HEK293 (cell line): Measurements from ENCODE around the gene ACMSD.

ENCODE experiments used
- CTCF ChIA-PET: fragments of 350-600 bp; formaldehyde crosslinking; extraction: SDS; loops from one replicate; lab custom pipeline; 2021; ENCODE audit warnings: antibody characterized with exemption; lab: Yijun Ruan, JAX
- POLR2A ChIA-PET: fragments of 300-600 bp; formaldehyde crosslinking; extraction: SDS; loops from one replicate; lab custom pipeline; 2020; ENCODE audit warnings: antibody characterized with exemption, inconsistent platforms; lab: Yijun Ruan, JAX
- H3K27ac ChIP-seq: fragments of 200-500 bp; sonication (Bioruptor generic); 2 replicates; pipeline ENCODE4 v1.5.1; 2014; ENCODE audit warnings: low read depth, low read length, control low read depth, inconsistent platforms; ENCODE audit errors: extremely low read depth
- H3K36me3 ChIP-seq, 2 experiments: fragments of 200-500 bp in 1 of 2; sonication (Bioruptor generic) in 1 of 2; 1 replicate in 1 of 2; 2 replicates in 1 of 2; pipeline ENCODE4 v1.5.1; 2014 to 2017; ENCODE audit warnings: inconsistent platforms in 2 of 2, low read length in 2 of 2; ENCODE audit not compliant: control insufficient read depth in 2 of 2, insufficient read depth in 1 of 2
- H3K4me1 ChIP-seq: fragments of 200-500 bp; sonication (Bioruptor generic); 2 replicates; pipeline ENCODE4 v1.5.1; 2014; ENCODE audit warnings: mild to moderate bottlenecking, low read length, inconsistent platforms; ENCODE audit not compliant: control insufficient read depth, insufficient read depth
- H3K4me3 ChIP-seq: 2 replicates; pipeline ENCODE4 v1.5.1; 2011; ENCODE audit warnings: low read depth, mild to moderate bottlenecking, control low read depth, low read length, moderate library complexity
- H3K9me3 ChIP-seq: fragments of 200-500 bp; sonication (Bioruptor generic); 2 replicates; pipeline ENCODE4 v1.5.1; 2014; ENCODE audit warnings: low read depth, low read length, inconsistent platforms; ENCODE audit not compliant: control insufficient read depth, insufficient read depth
- SCRT1 ChIP-seq: fragments of 450-650 bp; formaldehyde crosslinking; IDR thresholded peaks from 2 replicates; pipeline ENCODE4 v1.5.1; 2016; ENCODE audit warnings: missing biosample characterization, missing genetic modification characterization, borderline replicate concordance
- SP2 ChIP-seq: fragments of 450-650 bp; formaldehyde crosslinking; IDR thresholded peaks from 2 replicates; pipeline ENCODE4 v1.5.1; 2016; ENCODE audit warnings: missing biosample characterization, missing genetic modification characterization
- TCF7L2 ChIP-seq: IDR thresholded peaks from 2 replicates; pipeline ENCODE4 v1.6.1; 2011; ENCODE audit warnings: low read depth, mild to moderate bottlenecking, inconsistent platforms, low read length, moderate library complexity, borderline replicate concordance
- ZFP3 ChIP-seq: fragments of 450-650 bp; formaldehyde crosslinking; IDR thresholded peaks from 2 replicates; pipeline ENCODE4 v1.5.1; 2016; ENCODE audit warnings: low read depth, missing biosample characterization, missing genetic modification characterization
- ZNF133 ChIP-seq: fragments of 450-650 bp; formaldehyde crosslinking; IDR thresholded peaks from 2 replicates; pipeline ENCODE4 v1.5.1; 2016; ENCODE audit warnings: missing biosample characterization, missing genetic modification characterization
- ZNF16 ChIP-seq: fragments of 450-650 bp; formaldehyde crosslinking; IDR thresholded peaks from 2 replicates; pipeline ENCODE4 v1.5.1; 2016; ENCODE audit warnings: low read depth, missing biosample characterization, missing genetic modification characterization
- ZNF341 ChIP-seq: fragments of 450-650 bp; formaldehyde crosslinking; IDR thresholded peaks from 2 replicates; pipeline ENCODE4; 2016; ENCODE audit warnings: low read depth, missing biosample characterization, missing genetic modification characterization
- ZNF354C ChIP-seq: fragments of 450-650 bp; formaldehyde crosslinking; IDR thresholded peaks from 2 replicates; pipeline ENCODE4 v1.5.1; 2016; ENCODE audit warnings: missing biosample characterization, missing genetic modification characterization, low read depth, borderline replicate concordance
- ZNF426 ChIP-seq: fragments of 450-650 bp; formaldehyde crosslinking; IDR thresholded peaks from 2 replicates; pipeline ENCODE4 v1.5.1; 2017; ENCODE audit warnings: missing biosample characterization, missing genetic modification characterization, mild to moderate bottlenecking, inconsistent platforms, moderate library complexity
- ZNF544 ChIP-seq: fragments of 450-650 bp; formaldehyde crosslinking; IDR thresholded peaks from 2 replicates; pipeline ENCODE4 v1.5.0; 2017; ENCODE audit warnings: missing biosample characterization, missing genetic modification characterization
- ZNF600 ChIP-seq: fragments of 450-650 bp; formaldehyde crosslinking; IDR thresholded peaks from 2 replicates; pipeline ENCODE4 v1.5.1; 2016; ENCODE audit warnings: missing biosample characterization, missing genetic modification characterization
- ZNF624 ChIP-seq: fragments of 450-650 bp; formaldehyde crosslinking; IDR thresholded peaks from 2 replicates; pipeline ENCODE4 v1.5.1; 2017; ENCODE audit warnings: missing biosample characterization, missing genetic modification characterization
- ZNF626 ChIP-seq: fragments of 450-650 bp; sonication (Bioruptor Pico); formaldehyde crosslinking; IDR thresholded peaks from 2 replicates; pipeline ENCODE4 v1.5.1; 2018; ENCODE audit warnings: missing biosample characterization, missing genetic modification characterization, inconsistent platforms
- ZNF677 ChIP-seq: fragments of 450-650 bp; IDR thresholded peaks from 2 replicates; pipeline ENCODE4 v1.5.0; 2018; ENCODE audit warnings: missing biosample characterization, mild to moderate bottlenecking, missing genetic modification characterization, moderate library complexity
- ZNF776 ChIP-seq: fragments of 450-650 bp; formaldehyde crosslinking; IDR thresholded peaks from 2 replicates; pipeline ENCODE4 v1.5.0; 2017; ENCODE audit warnings: missing biosample characterization, missing genetic modification characterization, borderline replicate concordance
- ZNF785 ChIP-seq: fragments of 450-650 bp; formaldehyde crosslinking; IDR thresholded peaks from 2 replicates; pipeline ENCODE4 v1.5.1; 2016; ENCODE audit warnings: missing biosample characterization, missing genetic modification characterization
- TF ChIP-seq, protein P1 (sequence below): fragments of 450-650 bp; formaldehyde crosslinking; IDR thresholded peaks from 2 replicates; pipeline ENCODE4 v1.5.1; 2017; ENCODE audit warnings: missing biosample characterization, mild to moderate bottlenecking, missing genetic modification characterization, moderate library complexity
- TF ChIP-seq, protein P2 (sequence below): IDR thresholded peaks from 2 replicates; pipeline ENCODE4 v1.6.1; 2011; ENCODE audit warnings: mild to moderate bottlenecking, low read depth, low read length, borderline replicate concordance
- TF ChIP-seq, protein P3 (sequence below): fragments of 450-650 bp; formaldehyde crosslinking; IDR thresholded peaks from 2 replicates; pipeline ENCODE4 v1.5.1; 2016; ENCODE audit warnings: missing biosample characterization, missing genetic modification characterization

ACMSD gene

DNA sequence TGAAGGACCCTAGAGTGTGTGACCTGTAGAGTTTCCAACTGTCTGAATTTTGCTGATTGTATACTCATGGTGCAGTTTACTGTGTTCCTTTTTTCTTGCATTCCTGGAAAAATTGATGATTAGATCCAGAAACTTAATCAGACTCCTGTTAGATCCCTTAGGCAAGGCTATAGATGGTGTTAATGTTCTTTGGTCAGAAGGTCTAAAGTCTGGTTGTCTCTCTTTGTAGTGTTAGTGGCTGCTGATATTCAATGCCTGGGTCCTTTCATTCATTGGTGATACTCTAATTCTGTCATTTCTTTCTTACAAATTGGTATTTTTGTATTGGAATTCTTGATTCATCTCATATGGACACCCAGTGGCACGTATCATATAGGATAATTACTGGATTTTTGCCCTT lies 86.5 kb downstream of the ACMSD start (continued):
- no peak for TF ChIP-seq ZNF544 (tag by site-specific recombination)

DNA sequence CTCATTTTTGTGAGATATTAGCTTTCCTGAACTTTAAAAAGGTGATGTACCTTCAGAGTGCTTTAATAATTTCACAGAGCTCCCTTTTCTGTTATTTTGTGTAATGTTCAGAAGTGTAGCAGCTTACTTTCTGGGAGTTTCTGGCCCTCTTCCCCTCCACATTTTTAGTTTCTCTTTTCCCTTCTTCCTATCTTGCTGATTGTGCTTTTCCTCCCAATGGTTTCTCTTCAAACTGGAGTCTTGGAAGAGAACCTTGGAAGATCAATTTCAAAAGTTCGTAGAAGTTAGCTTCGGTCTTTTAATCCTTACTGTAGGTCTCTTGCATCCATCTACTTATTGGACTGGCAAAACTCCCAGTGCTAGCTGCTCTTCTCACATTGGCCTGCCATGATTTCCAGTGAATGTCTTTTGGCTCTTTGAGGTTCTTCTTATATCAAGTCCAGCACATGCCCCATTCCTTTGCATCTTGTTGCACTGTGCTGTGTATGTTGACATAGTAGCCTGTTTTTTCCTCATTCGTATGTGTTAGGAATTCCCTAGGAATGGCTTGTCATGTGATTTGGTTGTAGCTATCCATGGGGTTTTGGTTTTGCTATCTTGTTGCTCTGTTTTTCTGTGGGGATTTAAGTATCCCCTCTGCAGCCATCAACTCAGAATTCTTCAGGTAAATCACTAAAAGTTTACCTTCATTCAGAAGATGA lies 88.0 kb downstream of the ACMSD start:
- Histone ChIP-seq H3K36me3 (peaks cover 9 to 25% of the 10 kb centered on the region in 2 experiments; a peak in 2 of 3 replicates), H3K9me3 (no peaks in the 10 kb centered on the region), H3K4me1 (peaks cover 5% of the 10 kb centered on the region; the same call in 1 of the 2 replicates), H3K27ac (peak overlapping the region; percentile 45; the same call in 1 of the 2 replicates), H3K4me3 (no peak overlapping the region)
- POLR2A ChIA-PET, result no interaction called here
- no peak for TF ChIP-seq ZNF677 (tag by site-specific recombination)
- TF ChIP-seq ZNF600 (tag by site-specific recombination), result 0 out of 2 replicates have a peak, but pooled peaks have one; percentile 31
- CTCF ChIA-PET, result no interaction called here

DNA sequence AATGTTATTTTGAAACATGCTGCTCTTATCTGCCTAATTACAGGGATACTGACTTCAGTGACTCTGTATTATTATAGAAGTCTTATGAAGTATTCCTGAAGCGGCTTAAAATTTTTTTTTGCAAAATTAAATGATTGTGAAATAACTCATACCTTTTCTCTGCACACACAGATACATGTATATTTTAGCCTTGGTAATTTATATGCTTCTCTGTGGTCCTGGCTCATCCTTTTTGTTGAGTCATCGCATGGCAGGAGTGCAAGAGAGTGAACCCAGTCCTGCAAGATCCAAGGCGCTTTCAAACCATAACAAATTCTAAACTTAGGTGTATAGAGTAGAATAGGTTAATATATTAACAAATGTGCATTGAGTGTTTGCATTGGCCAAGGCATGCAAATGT lies 88.8 kb downstream of the ACMSD start:
- CTCF ChIA-PET, result interaction anchor here (1.2 kb wide), 1 partner anchor 51 kb away, joined by 5 read pairs; no protein-coding TSS in a partner anchor
- peaks cover 5% of the 10 kb centered on the region; the same call in 1 of the 2 replicates for H3K4me1 ChIP-seq

DNA sequence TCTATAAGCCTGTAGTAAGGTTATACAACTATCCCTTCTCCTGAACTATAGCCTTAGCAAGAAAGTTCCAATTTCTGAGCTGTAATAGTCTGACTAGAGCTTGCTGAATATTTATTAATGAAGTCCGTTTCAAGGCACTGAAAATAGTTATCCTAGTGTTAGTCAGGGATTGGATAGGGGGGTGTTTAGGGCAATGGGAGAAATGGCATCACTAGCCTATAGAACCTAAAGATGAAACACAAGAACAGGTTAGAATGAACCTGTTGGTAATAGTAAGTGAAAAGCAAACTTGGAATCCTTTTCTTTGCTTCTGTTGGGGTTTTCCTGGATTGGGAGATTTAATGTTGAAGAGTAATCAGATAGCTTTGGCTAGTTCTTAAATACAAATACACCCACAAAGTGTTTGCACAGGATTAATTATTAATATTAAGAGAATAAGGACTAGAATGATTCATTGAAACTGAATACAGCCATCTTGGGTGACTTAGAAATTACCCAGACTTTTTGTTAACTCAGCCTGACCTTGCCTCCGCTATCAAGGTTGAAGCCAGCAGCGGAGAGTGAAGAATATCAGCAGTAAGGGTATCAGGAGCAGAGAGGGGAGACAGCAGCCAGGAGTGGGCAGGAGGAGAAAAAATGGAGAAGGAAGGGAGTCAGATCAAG lies 94.6 kb downstream of the ACMSD start:
- H3K4me3 ChIP-seq, result no peak overlapping the region
- TF ChIP-seq ZNF133 (tag by site-specific recombination), result no peak
- TF ChIP-seq ZNF16 (tag by site-specific recombination), result no peak
- no peak for TF ChIP-seq ZNF626 (tag by site-specific recombination)
- TF ChIP-seq, protein P1, sequence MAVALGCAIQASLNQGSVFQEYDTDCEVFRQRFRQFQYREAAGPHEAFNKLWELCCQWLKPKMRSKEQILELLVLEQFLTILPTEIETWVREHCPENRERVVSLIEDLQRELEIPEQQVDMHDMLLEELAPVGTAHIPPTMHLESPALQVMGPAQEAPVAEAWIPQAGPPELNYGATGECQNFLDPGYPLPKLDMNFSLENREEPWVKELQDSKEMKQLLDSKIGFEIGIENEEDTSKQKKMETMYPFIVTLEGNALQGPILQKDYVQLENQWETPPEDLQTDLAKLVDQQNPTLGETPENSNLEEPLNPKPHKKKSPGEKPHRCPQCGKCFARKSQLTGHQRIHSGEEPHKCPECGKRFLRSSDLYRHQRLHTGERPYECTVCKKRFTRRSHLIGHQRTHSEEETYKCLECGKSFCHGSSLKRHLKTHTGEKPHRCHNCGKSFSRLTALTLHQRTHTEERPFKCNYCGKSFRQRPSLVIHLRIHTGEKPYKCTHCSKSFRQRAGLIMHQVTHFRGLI (tag by site-specific recombination), result no peak
- TF ChIP-seq ZNF426 (tag by site-specific recombination), result no peak
- TF ChIP-seq ZNF785 (tag by site-specific recombination), result no peak
- TF ChIP-seq ZNF776 (tag by site-specific recombination), result no peak
- TF ChIP-seq ZNF341 (tag by site-specific recombination), result no peak
- no peak for TF ChIP-seq SCRT1 (tag by site-specific recombination)
- TF ChIP-seq, protein P2, sequence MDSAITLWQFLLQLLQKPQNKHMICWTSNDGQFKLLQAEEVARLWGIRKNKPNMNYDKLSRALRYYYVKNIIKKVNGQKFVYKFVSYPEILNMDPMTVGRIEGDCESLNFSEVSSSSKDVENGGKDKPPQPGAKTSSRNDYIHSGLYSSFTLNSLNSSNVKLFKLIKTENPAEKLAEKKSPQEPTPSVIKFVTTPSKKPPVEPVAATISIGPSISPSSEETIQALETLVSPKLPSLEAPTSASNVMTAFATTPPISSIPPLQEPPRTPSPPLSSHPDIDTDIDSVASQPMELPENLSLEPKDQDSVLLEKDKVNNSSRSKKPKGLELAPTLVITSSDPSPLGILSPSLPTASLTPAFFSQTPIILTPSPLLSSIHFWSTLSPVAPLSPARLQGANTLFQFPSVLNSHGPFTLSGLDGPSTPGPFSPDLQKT, result no peak
- no peak for TF ChIP-seq ZNF354C (tag by site-specific recombination)
- TF ChIP-seq TCF7L2, result no peak
- TF ChIP-seq, protein P3, sequence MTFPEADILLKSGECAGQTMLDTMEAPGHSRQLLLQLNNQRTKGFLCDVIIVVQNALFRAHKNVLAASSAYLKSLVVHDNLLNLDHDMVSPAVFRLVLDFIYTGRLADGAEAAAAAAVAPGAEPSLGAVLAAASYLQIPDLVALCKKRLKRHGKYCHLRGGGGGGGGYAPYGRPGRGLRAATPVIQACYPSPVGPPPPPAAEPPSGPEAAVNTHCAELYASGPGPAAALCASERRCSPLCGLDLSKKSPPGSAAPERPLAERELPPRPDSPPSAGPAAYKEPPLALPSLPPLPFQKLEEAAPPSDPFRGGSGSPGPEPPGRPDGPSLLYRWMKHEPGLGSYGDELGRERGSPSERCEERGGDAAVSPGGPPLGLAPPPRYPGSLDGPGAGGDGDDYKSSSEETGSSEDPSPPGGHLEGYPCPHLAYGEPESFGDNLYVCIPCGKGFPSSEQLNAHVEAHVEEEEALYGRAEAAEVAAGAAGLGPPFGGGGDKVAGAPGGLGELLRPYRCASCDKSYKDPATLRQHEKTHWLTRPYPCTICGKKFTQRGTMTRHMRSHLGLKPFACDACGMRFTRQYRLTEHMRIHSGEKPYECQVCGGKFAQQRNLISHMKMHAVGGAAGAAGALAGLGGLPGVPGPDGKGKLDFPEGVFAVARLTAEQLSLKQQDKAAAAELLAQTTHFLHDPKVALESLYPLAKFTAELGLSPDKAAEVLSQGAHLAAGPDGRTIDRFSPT (tag by site-specific recombination), result no peak
- no peaks in the 10 kb centered on the region for H3K9me3 ChIP-seq
- POLR2A ChIA-PET, result no interaction called here
- H3K4me1 ChIP-seq, result peaks cover 3% of the 10 kb centered on the region
- peaks cover 10 to 23% of the 10 kb centered on the region in 2 experiments for H3K36me3 ChIP-seq
- no peak overlapping the region for H3K27ac ChIP-seq
- CTCF ChIA-PET, result no interaction called here

More for the DNA sequence above, 88.8 kb downstream of the ACMSD start:
- H3K36me3 ChIP-seq, result peaks cover 9 to 25% of the 10 kb centered on the region in 2 experiments; a peak in 2 of 3 replicates
- TF ChIP-seq ZFP3 (tag by site-specific recombination) (no peak), SP2 (no peak), ZNF624 (tag by site-specific recombination) (no peak)
- H3K9me3 ChIP-seq, result no peaks in the 10 kb centered on the region
- H3K27ac ChIP-seq, result no peak overlapping the region
- POLR2A ChIA-PET, result no interaction called here
- no peak overlapping the region for H3K4me3 ChIP-seq
